HEK293 (cell line): Measurements from ENCODE around the gene GRIN3A.

ENCODE experiments used
- CTCF ChIA-PET: fragments of 350-600 bp; formaldehyde crosslinking; extraction: SDS; loops from one replicate; lab custom pipeline; 2021; ENCODE audit warnings: antibody characterized with exemption; lab: Yijun Ruan, JAX
- POLR2A ChIA-PET: fragments of 300-600 bp; formaldehyde crosslinking; extraction: SDS; loops from one replicate; lab custom pipeline; 2020; ENCODE audit warnings: antibody characterized with exemption, inconsistent platforms; lab: Yijun Ruan, JAX
- H3K27ac ChIP-seq: fragments of 200-500 bp; sonication (Bioruptor generic); 2 replicates; pipeline ENCODE4 v1.5.1; 2014; ENCODE audit warnings: low read depth, low read length, control low read depth, inconsistent platforms; ENCODE audit errors: extremely low read depth
- H3K36me3 ChIP-seq, 2 experiments: fragments of 200-500 bp in 1 of 2; sonication (Bioruptor generic) in 1 of 2; 1 replicate in 1 of 2; 2 replicates in 1 of 2; pipeline ENCODE4 v1.5.1; 2014 to 2017; ENCODE audit warnings: inconsistent platforms in 2 of 2, low read length in 2 of 2; ENCODE audit not compliant: control insufficient read depth in 2 of 2, insufficient read depth in 1 of 2
- H3K4me1 ChIP-seq: fragments of 200-500 bp; sonication (Bioruptor generic); 2 replicates; pipeline ENCODE4 v1.5.1; 2014; ENCODE audit warnings: mild to moderate bottlenecking, low read length, inconsistent platforms; ENCODE audit not compliant: control insufficient read depth, insufficient read depth
- H3K4me3 ChIP-seq: 2 replicates; pipeline ENCODE4 v1.5.1; 2011; ENCODE audit warnings: low read depth, mild to moderate bottlenecking, control low read depth, low read length, moderate library complexity
- H3K9me3 ChIP-seq: fragments of 200-500 bp; sonication (Bioruptor generic); 2 replicates; pipeline ENCODE4 v1.5.1; 2014; ENCODE audit warnings: low read depth, low read length, inconsistent platforms; ENCODE audit not compliant: control insufficient read depth, insufficient read depth
- PATZ1 ChIP-seq: fragments of 450-650 bp; formaldehyde crosslinking; IDR thresholded peaks from 2 replicates; pipeline ENCODE4 v1.5.1; 2016; ENCODE audit warnings: missing biosample characterization, missing genetic modification characterization
- REST ChIP-seq: fragments of 450-650 bp; formaldehyde crosslinking; IDR thresholded peaks from 2 replicates; pipeline ENCODE4 v1.5.1; 2016; ENCODE audit warnings: missing biosample characterization, missing genetic modification characterization
- SETDB1 ChIP-seq: IDR thresholded peaks from one replicate; pipeline ENCODE4 v1.6.1; 2017; ENCODE audit warnings: mild to moderate bottlenecking, low read length, moderate library complexity, mixed read lengths; ENCODE audit not compliant: insufficient read length
- SP2 ChIP-seq: fragments of 450-650 bp; formaldehyde crosslinking; IDR thresholded peaks from 2 replicates; pipeline ENCODE4 v1.5.1; 2016; ENCODE audit warnings: missing biosample characterization, missing genetic modification characterization
- TCF7L2 ChIP-seq: IDR thresholded peaks from 2 replicates; pipeline ENCODE4 v1.6.1; 2011; ENCODE audit warnings: low read depth, mild to moderate bottlenecking, inconsistent platforms, low read length, moderate library complexity, borderline replicate concordance
- ZBTB7A ChIP-seq: fragments of 450-650 bp; formaldehyde crosslinking; IDR thresholded peaks from 2 replicates; pipeline ENCODE4 v1.5.1; 2016; ENCODE audit warnings: low read depth, missing biosample characterization, missing genetic modification characterization
- ZNF24 ChIP-seq: fragments of 450-650 bp; formaldehyde crosslinking; IDR thresholded peaks from 2 replicates; pipeline ENCODE4 v1.5.1; 2016; ENCODE audit warnings: missing biosample characterization, missing genetic modification characterization
- ZNF274 ChIP-seq, 2 experiments: fragments of 200-500 bp in 1 of 2; fragments of 450-650 bp in 1 of 2; sonication (Bioruptor generic) in 1 of 2; formaldehyde crosslinking in 1 of 2; IDR thresholded peaks; 2 replicates each; pipeline versions ENCODE4 v1.5.1 to v1.6.1; 2014 to 2016; ENCODE audit warnings: borderline replicate concordance in 1 of 2, inconsistent platforms in 1 of 2, low read length in 1 of 2, missing biosample characterization in 1 of 2, missing genetic modification characterization in 1 of 2
- ZNF335 ChIP-seq: fragments of 450-650 bp; formaldehyde crosslinking; conservative IDR thresholded peaks from 2 replicates; pipeline ENCODE4 v1.5.1; 2016; ENCODE audit warnings: missing biosample characterization, missing genetic modification characterization
- ZNF514 ChIP-seq: fragments of 450-650 bp; formaldehyde crosslinking; IDR thresholded peaks from 2 replicates; pipeline ENCODE4 v1.5.1; 2016; ENCODE audit warnings: missing biosample characterization, missing genetic modification characterization
- ZNF518A ChIP-seq: fragments of 450-650 bp; formaldehyde crosslinking; conservative IDR thresholded peaks from 2 replicates; pipeline ENCODE4 v1.5.1; 2016; ENCODE audit warnings: low read depth, missing biosample characterization, missing genetic modification characterization
- ZNF530 ChIP-seq: fragments of 450-650 bp; formaldehyde crosslinking; IDR thresholded peaks from 2 replicates; pipeline ENCODE4 v1.5.1; 2016; ENCODE audit warnings: low read depth, missing biosample characterization, missing genetic modification characterization
- ZNF610 ChIP-seq: fragments of 450-650 bp; formaldehyde crosslinking; IDR thresholded peaks from 2 replicates; pipeline ENCODE4 v1.5.1; 2016; ENCODE audit warnings: missing biosample characterization, missing genetic modification characterization, borderline replicate concordance
- ZNF629 ChIP-seq: fragments of 450-650 bp; formaldehyde crosslinking; IDR thresholded peaks from 2 replicates; pipeline ENCODE4 v1.5.1; 2017; ENCODE audit warnings: missing biosample characterization, missing genetic modification characterization

Gene GRIN3A

GRCh38 chr9:101648493-101648892 lies 90.0 kb downstream of the GRIN3A start:
- ChIA-PET CTCF (interaction anchor here (1.1 kb wide), 1 partner anchor 47 kb away, joined by 5 read pairs; no protein-coding TSS in a partner anchor), POLR2A (no interaction called here)
- Histone ChIP-seq H3K27ac (no peak overlapping the region), H3K4me1 (no peaks in the 10 kb centered on the region), H3K9me3 (no peaks in the 10 kb centered on the region), H3K36me3 (no peaks in the 10 kb centered on the region), H3K4me3 (no peak overlapping the region)
- TF ChIP-seq ZNF629 (no peak), ZNF610 (tag by site-specific recombination) (no peak), SP2 (no peak), ZBTB7A (tag by site-specific recombination) (no peak), REST (tag by site-specific recombination) (no peak), PATZ1 (no peak), ZNF530 (tag by site-specific recombination) (no peak), ZNF335 (tag by site-specific recombination) (no peak), ZNF514 (tag by site-specific recombination) (no peak), ZNF24 (tag by site-specific recombination) (no peak), TCF7L2 (no peak), SETDB1 (no peak), ZNF518A (tag by site-specific recombination) (no peak), ZNF274 (IDR thresholded peaks at IDR 0.05; ENCODE audit: low read length) (no peak), ZNF274 (tag by site-specific recombination; IDR thresholded peaks at IDR 0.05; ENCODE audit: borderline replicate concordance) (no peak)
